Measurements from ENCODE around the gene SNX32.
"Not testable (repeated sequence)": the region's sequence is repeated elsewhere in the genome, so short reads cannot be mapped to it uniquely, and the experiment has no call there.

SNX32 gene

GRCh38 chr11:65814986-65815565, 18.7 kb upstream of the SNX32 start:
- WGBS (ENCODE audit: insufficient coverage, insufficient read length) = no CpG with 5 or more reads among the region's 16 CpGs
- no peaks in the 10 kb centered on the region for H3K9me3 ChIP-seq (ENCODE audit: control insufficient read depth, insufficient read depth, low read length)
- no peak overlapping the region for H3K4me3 ChIP-seq (ENCODE audit: low read length)
- H3K27me3 ChIP-seq (ENCODE audit: control insufficient read depth, insufficient read depth, low read length) = no peaks in the 10 kb centered on the region
- H3K27ac ChIP-seq (ENCODE audit: low read length) = no peak overlapping the region
- no peak for DNase-seq (ENCODE audit: low read depth, low spot score)
- no peaks in the 10 kb centered on the region for H3K36me3 ChIP-seq (ENCODE audit: control insufficient read depth, insufficient read depth, low read length)
- no peaks in the 10 kb centered on the region for H3K4me1 ChIP-seq (ENCODE audit: control insufficient read depth, insufficient read depth, low read length)

GRCh38 chr11:65816696-65817095, 17.1 kb upstream of the SNX32 start:
- no CpG with 5 or more reads among the region's 3 CpGs for WGBS (ENCODE audit: insufficient coverage, insufficient read length)
- H3K27ac ChIP-seq (ENCODE audit: low read length) = no peak overlapping the region
- no peaks in the 10 kb centered on the region for H3K9me3 ChIP-seq (ENCODE audit: control insufficient read depth, insufficient read depth, low read length)
- no peak for DNase-seq (ENCODE audit: low read depth, low spot score)
- no peaks in the 10 kb centered on the region for H3K4me1 ChIP-seq (ENCODE audit: control insufficient read depth, insufficient read depth, low read length)
- no peak overlapping the region for H3K4me3 ChIP-seq (ENCODE audit: low read length)
- no peaks in the 10 kb centered on the region for H3K36me3 ChIP-seq (ENCODE audit: control insufficient read depth, insufficient read depth, low read length)
- no peaks in the 10 kb centered on the region for H3K27me3 ChIP-seq (ENCODE audit: control insufficient read depth, insufficient read depth, low read length)

GRCh38 chr11:65817312-65817834, 16.4 kb upstream of the SNX32 start:
- Histone ChIP-seq H3K36me3 (ENCODE audit: control insufficient read depth, insufficient read depth, low read length) (no peaks in the 10 kb centered on the region), H3K4me3 (ENCODE audit: low read length) (no peak overlapping the region; the same call in 1 of the 2 replicates), H3K9me3 (ENCODE audit: control insufficient read depth, insufficient read depth, low read length) (no peaks in the 10 kb centered on the region), H3K4me1 (ENCODE audit: control insufficient read depth, insufficient read depth, low read length) (no peaks in the 10 kb centered on the region), H3K27me3 (ENCODE audit: control insufficient read depth, insufficient read depth, low read length) (no peaks in the 10 kb centered on the region), H3K27ac (ENCODE audit: low read length) (no peak overlapping the region)
- no peak for DNase-seq (ENCODE audit: low read depth, low spot score)
- no CpG with 5 or more reads among the region's 5 CpGs for WGBS (ENCODE audit: insufficient coverage, insufficient read length)

- Histone ChIP-seq H3K9me3 (ENCODE audit: control insufficient read depth, insufficient read depth, low read length) (no peaks in the 10 kb centered on the region), H3K4me3 (ENCODE audit: low read length) (peak overlapping the region; percentile 71; the same call in 1 of the 2 replicates), H3K4me1 (ENCODE audit: control insufficient read depth, insufficient read depth, low read length) (no peaks in the 10 kb centered on the region), H3K36me3 (ENCODE audit: control insufficient read depth, insufficient read depth, low read length) (no peaks in the 10 kb centered on the region), H3K27ac (ENCODE audit: low read length) (no peak overlapping the region), H3K27me3 (ENCODE audit: control insufficient read depth, insufficient read depth, low read length) (no peaks in the 10 kb centered on the region)
- DNase-seq (ENCODE audit: low read depth, low spot score) = peak; percentile 54
- no CpG with 5 or more reads among the region's 74 CpGs for WGBS (ENCODE audit: insufficient coverage, insufficient read length)
Observed at GRCh38 chr11:65817835-65818680, 15.7 kb upstream of the SNX32 start.

GRCh38 chr11:65821107-65821506, 12.7 kb upstream of the SNX32 start:
- no CpG with 5 or more reads among the region's 8 CpGs for WGBS (ENCODE audit: insufficient coverage, insufficient read length)

GRCh38 chr11:65822776-65823528, 10.8 kb upstream of the SNX32 start:
- H3K4me3 ChIP-seq (ENCODE audit: low read length) = no peak overlapping the region
- DNase-seq (ENCODE audit: low read depth, low spot score) = no peak
- H3K27ac ChIP-seq (ENCODE audit: low read length) = no peak overlapping the region
- no peaks in the 10 kb centered on the region for H3K27me3 ChIP-seq (ENCODE audit: control insufficient read depth, insufficient read depth, low read length)
- H3K9me3 ChIP-seq (ENCODE audit: control insufficient read depth, insufficient read depth, low read length) = no peaks in the 10 kb centered on the region
- WGBS (ENCODE audit: insufficient coverage, insufficient read length) = 100% methylated on average over 3 of the region's 15 CpGs
- no peaks in the 10 kb centered on the region for H3K36me3 ChIP-seq (ENCODE audit: control insufficient read depth, insufficient read depth, low read length)
- no peaks in the 10 kb centered on the region for H3K4me1 ChIP-seq (ENCODE audit: control insufficient read depth, insufficient read depth, low read length)

More at GRCh38 chr11:65821107-65821506, 12.7 kb upstream of the SNX32 start:
- H3K4me1 ChIP-seq (ENCODE audit: control insufficient read depth, insufficient read depth, low read length) = no peaks in the 10 kb centered on the region
- no peaks in the 10 kb centered on the region for H3K36me3 ChIP-seq (ENCODE audit: control insufficient read depth, insufficient read depth, low read length)
- no peaks in the 10 kb centered on the region for H3K27me3 ChIP-seq (ENCODE audit: control insufficient read depth, insufficient read depth, low read length)
- H3K9me3 ChIP-seq (ENCODE audit: control insufficient read depth, insufficient read depth, low read length) = no peaks in the 10 kb centered on the region
- H3K4me3 ChIP-seq (ENCODE audit: low read length) = no peak overlapping the region
- no peak overlapping the region for H3K27ac ChIP-seq (ENCODE audit: low read length)
- no peak for DNase-seq (ENCODE audit: low read depth, low spot score)

- no CpG with 5 or more reads among the region's 8 CpGs for WGBS (ENCODE audit: insufficient coverage, insufficient read length)
- Histone ChIP-seq H3K36me3 (ENCODE audit: control insufficient read depth, insufficient read depth, low read length) (no peaks in the 10 kb centered on the region), H3K4me1 (ENCODE audit: control insufficient read depth, insufficient read depth, low read length) (no peaks in the 10 kb centered on the region), H3K4me3 (ENCODE audit: low read length) (no peak overlapping the region), H3K27me3 (ENCODE audit: control insufficient read depth, insufficient read depth, low read length) (no peaks in the 10 kb centered on the region), H3K27ac (ENCODE audit: low read length) (no peak overlapping the region), H3K9me3 (ENCODE audit: control insufficient read depth, insufficient read depth, low read length) (no peaks in the 10 kb centered on the region)
- DNase-seq (ENCODE audit: low read depth, low spot score) = no peak
Observed at GRCh38 chr11:65826984-65827735, 6.6 kb upstream of the SNX32 start.

GRCh38 chr11:65829459-65829858, 4.3 kb upstream of the SNX32 start:
- peaks cover 4% of the 10 kb centered on the region; the same call in 1 of the 2 replicates for H3K4me1 ChIP-seq (ENCODE audit: control insufficient read depth, insufficient read depth, low read length)
- H3K27ac ChIP-seq (ENCODE audit: low read length) = no peak overlapping the region
- H3K9me3 ChIP-seq (ENCODE audit: control insufficient read depth, insufficient read depth, low read length) = no peaks in the 10 kb centered on the region
- H3K4me3 ChIP-seq (ENCODE audit: low read length) = no peak overlapping the region
- no peak for DNase-seq (ENCODE audit: low read depth, low spot score)
- peaks cover 6% of the 10 kb centered on the region for H3K27me3 ChIP-seq (ENCODE audit: control insufficient read depth, insufficient read depth, low read length)
- no peaks in the 10 kb centered on the region for H3K36me3 ChIP-seq (ENCODE audit: control insufficient read depth, insufficient read depth, low read length)
- WGBS (ENCODE audit: insufficient coverage, insufficient read length) = no CpG with 5 or more reads among the region's 4 CpGs

- not testable (repeated sequence) for DNase-seq (ENCODE audit: low read depth, low spot score); H3K27ac ChIP-seq (ENCODE audit: low read length); H3K9me3 ChIP-seq (ENCODE audit: control insufficient read depth, insufficient read depth, low read length); H3K27me3 ChIP-seq (ENCODE audit: control insufficient read depth, insufficient read depth, low read length); H3K4me1 ChIP-seq (ENCODE audit: control insufficient read depth, insufficient read depth, low read length); H3K4me3 ChIP-seq (ENCODE audit: low read length); H3K36me3 ChIP-seq (ENCODE audit: control insufficient read depth, insufficient read depth, low read length)
Observed at GRCh38 chr11:65832231-65832630, 1.5 kb upstream of the SNX32 start.

GRCh38 chr11:65834202-65834601, 439 bp downstream of the SNX32 start:
- no CpG with 5 or more reads among the region's 6 CpGs for WGBS (ENCODE audit: insufficient coverage, insufficient read length)
- Histone ChIP-seq H3K36me3 (ENCODE audit: control insufficient read depth, insufficient read depth, low read length) (no peaks in the 10 kb centered on the region), H3K27me3 (ENCODE audit: control insufficient read depth, insufficient read depth, low read length) (peaks cover 6% of the 10 kb centered on the region), H3K4me3 (ENCODE audit: low read length) (peak overlapping the region; percentile 64; the same call in 1 of the 2 replicates), H3K27ac (ENCODE audit: low read length) (no peak overlapping the region), H3K9me3 (ENCODE audit: control insufficient read depth, insufficient read depth, low read length) (no peaks in the 10 kb centered on the region), H3K4me1 (ENCODE audit: control insufficient read depth, insufficient read depth, low read length) (peaks cover 5% of the 10 kb centered on the region; the same call in 1 of the 2 replicates)
- DNase-seq (ENCODE audit: low read depth, low spot score) = no peak
